ENCODE results near the gene DDI2.

DNA sequence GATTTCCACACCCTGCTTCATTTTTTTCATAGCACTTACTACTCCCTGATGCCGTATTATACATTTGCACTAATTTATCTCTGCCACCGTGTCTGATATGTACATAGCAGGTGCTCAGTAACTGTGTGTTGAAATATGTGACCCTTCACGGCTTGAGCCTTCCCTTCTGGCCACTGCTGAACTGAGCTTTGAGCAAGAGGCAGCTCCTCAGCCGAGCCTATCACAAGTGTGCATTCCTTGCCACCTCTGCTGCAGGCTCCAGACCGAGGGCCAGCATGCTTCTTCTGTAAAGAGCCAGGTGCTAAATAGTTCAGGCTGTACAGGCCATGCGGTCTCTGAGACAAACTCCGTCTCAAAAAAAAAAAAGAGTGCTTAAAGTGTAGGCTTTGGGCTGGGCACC lies 89.5 kb downstream of the DDI2 start:
- TF ChIP-seq, protein P1, sequence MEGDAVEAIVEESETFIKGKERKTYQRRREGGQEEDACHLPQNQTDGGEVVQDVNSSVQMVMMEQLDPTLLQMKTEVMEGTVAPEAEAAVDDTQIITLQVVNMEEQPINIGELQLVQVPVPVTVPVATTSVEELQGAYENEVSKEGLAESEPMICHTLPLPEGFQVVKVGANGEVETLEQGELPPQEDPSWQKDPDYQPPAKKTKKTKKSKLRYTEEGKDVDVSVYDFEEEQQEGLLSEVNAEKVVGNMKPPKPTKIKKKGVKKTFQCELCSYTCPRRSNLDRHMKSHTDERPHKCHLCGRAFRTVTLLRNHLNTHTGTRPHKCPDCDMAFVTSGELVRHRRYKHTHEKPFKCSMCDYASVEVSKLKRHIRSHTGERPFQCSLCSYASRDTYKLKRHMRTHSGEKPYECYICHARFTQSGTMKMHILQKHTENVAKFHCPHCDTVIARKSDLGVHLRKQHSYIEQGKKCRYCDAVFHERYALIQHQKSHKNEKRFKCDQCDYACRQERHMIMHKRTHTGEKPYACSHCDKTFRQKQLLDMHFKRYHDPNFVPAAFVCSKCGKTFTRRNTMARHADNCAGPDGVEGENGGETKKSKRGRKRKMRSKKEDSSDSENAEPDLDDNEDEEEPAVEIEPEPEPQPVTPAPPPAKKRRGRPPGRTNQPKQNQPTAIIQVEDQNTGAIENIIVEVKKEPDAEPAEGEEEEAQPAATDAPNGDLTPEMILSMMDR (IDR thresholded peaks at IDR 0.05; ENCODE audit: poor library complexity) = no peak
- no peak for TF ChIP-seq EZH2phosphoT487 (IDR thresholded peaks at IDR 0.05; ENCODE audit: low read depth, severe bottlenecking, unreplicated experiment)
